Ishikawa (cell line): ENCODE results near the gene ANKRD52.

Source experiments
- CEBPB ChIP-seq: IDR thresholded peaks from 2 replicates; pipeline ENCODE4 v1.6.1; 2012
- CREB1 ChIP-seq: IDR thresholded peaks from 2 replicates; pipeline ENCODE4 v1.6.1; 2012; ENCODE audit warnings: low read depth
- EP300 ChIP-seq: IDR thresholded peaks from 2 replicates; pipeline ENCODE4 v1.6.1; 2012; ENCODE audit warnings: borderline replicate concordance
- FOXM1 ChIP-seq: IDR thresholded peaks from 2 replicates; pipeline ENCODE4 v1.6.1; 2012; ENCODE audit warnings: low read depth, borderline replicate concordance
- MAX ChIP-seq: IDR thresholded peaks from 2 replicates; pipeline ENCODE4 v1.6.1; 2012
- NFIC ChIP-seq: IDR thresholded peaks from 2 replicates; pipeline ENCODE4 v1.6.1; 2012
- RAD21 ChIP-seq: IDR thresholded peaks from 2 replicates; pipeline ENCODE4 v1.6.1; 2012; ENCODE audit warnings: low read depth
- REST ChIP-seq: IDR thresholded peaks from 2 replicates; pipeline ENCODE4 v1.6.1; 2012; ENCODE audit warnings: low read depth, mild to moderate bottlenecking
- TCF12 ChIP-seq: IDR thresholded peaks from 2 replicates; pipeline ENCODE4 v1.6.1; 2012; ENCODE audit warnings: low read depth
- TEAD4 ChIP-seq: IDR thresholded peaks from 2 replicates; pipeline ENCODE4 v1.6.1; 2012
- USF1 ChIP-seq: IDR thresholded peaks from 2 replicates; pipeline ENCODE4 v1.6.1; 2012
- YY1 ChIP-seq: IDR thresholded peaks from 2 replicates; pipeline ENCODE4 v1.6.1; 2012; ENCODE audit warnings: low read depth
- ZBTB7A ChIP-seq: IDR thresholded peaks from 2 replicates; pipeline ENCODE4 v1.6.1; 2012; ENCODE audit warnings: low read depth

GRCh38 chr12:56261503-56262232, 3.5 kb upstream of the ANKRD52 start:
- TF ChIP-seq YY1 = no peak
- TF ChIP-seq FOXM1 = no peak
- peak; percentile 23; the same call in 1 of the 2 replicates for TF ChIP-seq MAX
- no peak for TF ChIP-seq EP300
- TF ChIP-seq CREB1 = no peak
- TF ChIP-seq TEAD4 = peak; percentile 54; the same call in 1 of the 2 replicates
- TF ChIP-seq TCF12 = no peak
- no peak for TF ChIP-seq ZBTB7A
- no peak for TF ChIP-seq RAD21
- TF ChIP-seq USF1 = peak; percentile 74
- TF ChIP-seq NFIC = no peak
- no peak for TF ChIP-seq REST
- TF ChIP-seq CEBPB = no peak
